Erythroblast (primary cell): Measurements from ENCODE around the gene REN.

Source experiments
- GATA1 ChIP-seq: IDR thresholded peaks from 2 replicates; pipeline ENCODE4 v1.6.1; 2011; ENCODE audit warnings: low read depth, mild to moderate bottlenecking, control low read depth, low read length, moderate library complexity
- POLR2A ChIP-seq: IDR thresholded peaks from 2 replicates; pipeline ENCODE4 v1.6.1; 2011; ENCODE audit warnings: mild to moderate bottlenecking, low read length

DNA sequence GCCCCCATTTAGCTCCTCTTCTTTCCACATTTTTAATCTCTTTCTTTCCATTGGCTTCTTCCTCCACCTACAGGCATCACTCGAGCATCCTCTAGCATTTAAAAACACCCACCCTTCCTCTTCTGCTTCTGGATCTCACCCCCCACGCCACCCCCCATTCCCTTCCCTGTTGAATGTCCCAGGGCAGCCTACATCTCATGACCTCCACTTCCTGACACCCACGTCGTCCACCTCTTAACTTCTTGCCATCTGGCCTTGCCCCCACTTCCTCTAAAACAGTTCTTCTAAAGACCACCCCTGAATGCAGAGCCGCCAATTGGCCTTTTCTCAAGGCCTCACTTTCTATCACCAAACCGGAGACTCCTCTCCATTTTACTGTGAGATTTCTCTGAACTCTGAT is 8.2 kb downstream of the REN start:
- TF ChIP-seq POLR2A (no peak), GATA1 (no peak)
